HG03025 (cell line): ENCODE data around the gene EGFR.
A peak's percentile ranks its signal among the peaks of the same experiment; 100 is the strongest.

ENCODE experiments used
- ATAC-seq: cut with Tn5 transposase; IDR thresholded peaks from one replicate; pipeline ENCODE4 v1.9.1; 2021; ENCODE audit warnings: mild to moderate bottlenecking, moderate library complexity; ENCODE audit not compliant: unreplicated experiment, low FRiP score

EGFR gene

GRCh38 chr7:55078465-55079372 lies 59.9 kb downstream of the EGFR start:
- ATAC-seq, result no peak

- ATAC-seq, result no peak
Measured at GRCh38 chr7:55080000-55080623, 61.3 kb downstream of the EGFR start.

- ATAC-seq, result no peak
Measured at GRCh38 chr7:55081068-55081467, 62.3 kb downstream of the EGFR start.

- ATAC-seq, result no peak
Measured at GRCh38 chr7:55081472-55082227, 62.8 kb downstream of the EGFR start.

- ATAC-seq, result no peak
Measured at GRCh38 chr7:55082228-55082603, 63.4 kb downstream of the EGFR start.

- no peak for ATAC-seq
Measured at GRCh38 chr7:55083206-55083605, 64.4 kb downstream of the EGFR start.

- no peak for ATAC-seq
Measured at GRCh38 chr7:55084307-55084706, 65.5 kb downstream of the EGFR start.

GRCh38 chr7:55085511-55086412 lies 66.9 kb downstream of the EGFR start:
- peak; percentile 14 for ATAC-seq

- peak; percentile 42 for ATAC-seq
Measured at GRCh38 chr7:55086413-55087201, 67.8 kb downstream of the EGFR start.

- no peak for ATAC-seq
Measured at GRCh38 chr7:55087521-55087961, 68.7 kb downstream of the EGFR start.

GRCh38 chr7:55088107-55088506 lies 69.3 kb downstream of the EGFR start:
- no peak for ATAC-seq

GRCh38 chr7:55088620-55089019 lies 69.8 kb downstream of the EGFR start:
- ATAC-seq, result no peak

GRCh38 chr7:55092186-55092974 lies 73.6 kb downstream of the EGFR start:
- no peak for ATAC-seq

- no peak for ATAC-seq
Measured at GRCh38 chr7:55092975-55093373, 74.2 kb downstream of the EGFR start.

GRCh38 chr7:55093674-55094073 lies 74.9 kb downstream of the EGFR start:
- ATAC-seq, result no peak

- ATAC-seq, result no peak
Measured at GRCh38 chr7:55094092-55094690, 75.4 kb downstream of the EGFR start.

GRCh38 chr7:55095672-55096071 lies 76.9 kb downstream of the EGFR start:
- no peak for ATAC-seq

GRCh38 chr7:55096323-55096722 lies 77.5 kb downstream of the EGFR start:
- no peak for ATAC-seq
